ACHN (cell line): Measurements from ENCODE around the gene EI24.
"Not testable (repeated sequence)": the region's sequence is repeated elsewhere in the genome, so short reads cannot be mapped to it uniquely, and the experiment has no call there.

Source experiments
- DNase-seq: peaks from one replicate; pipeline ENCODE4 v3.0.0-alpha.2; 2015
- in situ Hi-C: cut with HindIII; loops from 2 replicates; pipeline ENCODE4 v1.10.0; 2017; ENCODE audit warnings: low sequenced_read_pairs, low pct_ligation_motif_present, low pct_unique_long_range_greater_than_20kb

EI24 gene

DNA sequence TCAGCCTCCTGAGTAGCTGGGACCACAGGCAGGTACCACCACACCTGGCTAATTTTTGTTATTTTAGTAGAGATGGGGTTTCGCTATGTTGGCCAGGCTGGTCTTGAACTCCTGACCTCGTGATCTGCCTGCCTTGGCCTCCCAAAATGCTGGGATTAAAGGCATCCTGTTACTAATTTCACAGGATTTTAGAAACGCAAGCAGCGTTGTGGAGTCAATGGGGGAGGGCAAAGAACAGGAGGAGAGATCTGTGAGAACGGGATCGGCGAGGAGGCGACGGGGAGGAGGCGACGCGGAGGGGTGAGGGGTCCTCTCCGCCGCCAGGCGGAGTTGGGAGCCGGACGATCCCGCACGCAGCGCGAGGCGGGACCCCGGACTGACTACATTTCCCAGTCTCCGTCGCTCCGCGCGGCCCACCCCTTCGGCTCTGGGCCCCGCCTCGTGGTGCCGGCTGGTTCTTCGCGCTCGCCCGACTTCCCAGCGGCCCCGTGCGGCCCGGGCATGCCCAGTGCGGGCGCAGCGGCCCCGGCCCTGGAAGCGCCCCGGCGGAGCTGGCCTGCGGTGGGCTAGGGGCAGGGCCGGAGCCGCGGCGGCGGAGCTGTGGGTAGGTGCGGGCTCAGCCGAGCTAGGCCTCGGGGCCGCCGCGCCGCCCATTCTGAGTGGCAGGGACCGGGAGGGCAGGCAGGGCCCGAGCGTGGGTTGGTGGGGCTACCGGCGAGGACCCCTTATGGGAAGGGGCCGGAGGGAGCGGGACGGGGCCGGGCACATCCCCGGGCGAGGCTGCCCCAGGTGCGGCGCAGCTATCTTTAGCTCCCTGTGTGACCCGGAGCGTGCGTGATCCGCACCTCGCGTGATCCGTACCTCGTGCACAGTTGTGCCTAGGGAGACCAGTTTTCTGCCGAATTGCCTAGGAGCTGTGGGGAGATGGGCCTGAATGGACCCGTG, at the start of gene EI24:
TSS of gene EI24 (plus strand) at position 508 of the 945 bp plus-strand sequence. CDS start 3,051 bp downstream, outside the sequence.
- in situ Hi-C loops, result no loop called here
- peak; percentile 90 for DNase-seq

DNA sequence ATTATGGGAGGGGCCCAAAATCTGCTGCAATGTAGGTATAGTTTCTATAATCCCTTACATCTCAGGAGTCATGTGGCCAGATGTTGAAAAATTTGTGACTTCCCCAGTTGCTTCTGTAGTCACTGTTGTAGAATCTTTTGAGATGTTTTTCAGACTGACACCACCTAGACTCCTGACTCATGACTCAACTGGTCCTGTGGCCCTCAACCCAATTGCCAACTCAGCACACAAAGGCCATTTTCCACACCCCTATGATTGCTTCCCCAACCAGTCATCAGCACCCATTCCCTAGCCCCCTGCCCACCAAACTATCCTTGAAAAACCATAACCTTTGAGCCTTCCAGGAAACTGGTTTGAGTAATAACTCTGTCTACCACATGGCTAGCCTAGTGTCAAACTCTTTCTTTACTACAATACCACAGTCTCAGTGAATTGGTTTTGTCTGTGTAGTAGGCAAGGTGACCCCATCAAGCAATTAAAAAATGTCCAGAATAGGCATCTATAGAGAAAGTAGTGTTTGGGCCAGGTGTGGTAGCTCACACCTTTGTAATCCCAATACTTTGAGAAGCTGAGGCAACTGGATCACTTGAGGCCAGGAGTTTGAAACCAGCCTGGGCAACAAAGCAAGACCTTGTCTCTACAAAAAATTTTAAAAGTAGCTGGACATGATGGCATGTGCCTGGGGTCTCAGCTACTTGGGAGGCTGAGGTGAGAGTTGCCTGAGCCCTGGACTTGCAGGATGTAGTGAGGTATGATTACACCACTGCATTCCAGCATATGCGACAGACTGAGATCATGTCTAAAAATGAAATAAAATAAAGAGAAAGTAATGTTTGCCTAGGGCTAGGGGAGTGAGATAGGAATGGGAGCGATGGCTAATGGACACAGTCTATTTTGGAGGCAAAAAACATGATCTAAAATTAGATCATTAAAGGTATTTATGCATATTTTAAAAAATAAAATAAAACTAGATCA, 49.1 kb upstream of the EI24 start:
- in situ Hi-C loops, result no loop called here
- DNase-seq, result no peak

DNA sequence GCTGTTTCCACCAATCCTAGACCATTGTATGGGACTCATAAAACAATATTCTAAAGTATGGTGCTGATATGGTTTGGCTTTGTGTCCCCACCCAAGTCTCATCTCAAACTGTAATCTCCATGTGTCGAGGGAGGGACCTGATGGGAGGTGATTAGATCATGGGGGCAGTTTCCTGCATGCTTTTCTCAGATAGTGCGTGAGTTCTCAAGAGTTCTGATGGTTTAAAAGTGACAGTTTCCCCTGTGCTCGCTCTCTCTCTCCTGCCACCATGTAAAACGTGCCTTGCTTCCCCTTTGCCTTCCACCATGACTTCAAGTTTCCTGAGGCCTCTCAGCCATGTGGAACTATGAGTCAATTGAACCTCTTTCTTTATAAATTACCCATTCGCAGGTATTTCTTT, 44.0 kb upstream of the EI24 start:
- DNase-seq, result no peak
- in situ Hi-C loops, result no loop called here

DNA sequence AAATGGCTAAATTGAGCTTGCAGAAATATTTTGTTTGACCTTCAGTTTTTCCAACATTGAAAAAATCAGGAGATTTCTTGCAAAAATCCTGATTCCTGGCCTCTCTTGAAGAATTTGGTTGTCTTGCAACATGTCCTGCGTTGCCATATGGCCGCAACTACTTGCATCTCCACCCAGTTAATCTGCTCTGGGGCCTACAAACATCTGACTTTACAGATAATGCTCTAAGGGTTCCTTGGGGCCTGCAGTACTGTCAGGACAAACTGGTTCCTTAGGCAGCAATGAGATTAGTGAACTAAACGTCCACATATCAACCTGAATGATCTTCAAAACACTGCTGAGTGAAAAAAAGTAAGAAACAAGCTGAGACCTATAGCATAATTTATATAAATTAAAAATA, 36.6 kb upstream of the EI24 start:
- DNase-seq, result no peak
- in situ Hi-C loops, result no loop called here

DNA sequence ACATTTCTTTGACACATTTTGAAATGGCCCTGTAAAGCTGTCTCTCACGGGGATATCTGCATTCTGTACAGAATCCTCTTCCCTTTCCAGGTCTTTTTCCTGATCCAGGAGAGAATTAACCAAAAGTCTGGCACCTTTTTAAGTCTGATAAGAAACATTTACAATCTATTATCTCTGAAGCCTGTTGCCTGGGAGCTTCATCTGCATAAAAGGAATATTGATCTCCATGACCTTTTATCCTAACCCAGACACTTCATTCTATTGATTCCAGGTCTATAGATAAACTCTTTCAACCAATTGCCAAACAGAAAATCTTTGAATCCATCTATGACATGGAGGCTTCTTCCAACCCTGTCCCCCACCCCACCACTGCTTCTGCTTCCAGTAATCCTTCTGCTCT, 33.7 kb upstream of the EI24 start:
- DNase-seq, result no peak

DNA sequence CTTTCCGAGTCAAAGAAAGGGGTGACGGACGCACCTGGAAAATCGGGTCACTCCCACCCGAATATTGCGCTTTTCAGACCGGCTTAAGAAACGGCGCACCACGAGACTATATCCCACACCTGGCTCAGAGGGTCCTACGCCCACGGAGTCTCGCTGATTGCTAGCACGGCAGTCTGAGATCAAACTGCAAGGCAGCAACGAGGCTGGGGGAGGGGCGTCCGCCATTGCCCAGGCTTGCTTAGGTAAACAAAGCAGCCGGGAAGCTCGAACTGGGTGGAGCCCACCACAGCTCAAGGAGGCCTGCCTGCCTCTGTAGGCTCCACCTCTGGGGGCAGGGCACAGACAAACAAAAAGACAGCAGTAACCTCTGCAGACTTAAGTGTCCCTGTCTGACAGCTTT, 32.4 kb upstream of the EI24 start:
- DNase-seq, in situ Hi-C loops: not testable (repeated sequence)

More for the DNA sequence above, 33.7 kb upstream of the EI24 start:
- in situ Hi-C loops, result no loop called here

DNA sequence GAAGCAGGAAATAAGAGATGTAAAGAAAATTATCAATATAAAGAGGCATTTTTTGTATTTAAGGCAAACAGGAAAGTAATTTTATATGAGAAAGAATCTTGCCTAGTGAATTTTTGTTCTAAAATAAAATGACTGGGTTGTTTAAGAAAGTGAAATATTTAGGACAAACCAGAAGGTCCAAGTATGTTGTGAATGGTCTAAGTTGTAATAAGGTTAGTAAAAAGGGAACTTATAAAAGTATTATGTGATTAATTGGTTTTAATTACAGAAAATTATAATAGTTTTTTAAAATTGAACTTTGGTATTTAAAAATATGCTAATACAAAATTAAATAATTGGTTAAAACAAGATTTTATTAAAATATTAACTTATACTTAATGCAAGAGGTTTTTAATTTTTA, 26.6 kb upstream of the EI24 start:
- DNase-seq, result no peak
- in situ Hi-C loops, result no loop called here

DNA sequence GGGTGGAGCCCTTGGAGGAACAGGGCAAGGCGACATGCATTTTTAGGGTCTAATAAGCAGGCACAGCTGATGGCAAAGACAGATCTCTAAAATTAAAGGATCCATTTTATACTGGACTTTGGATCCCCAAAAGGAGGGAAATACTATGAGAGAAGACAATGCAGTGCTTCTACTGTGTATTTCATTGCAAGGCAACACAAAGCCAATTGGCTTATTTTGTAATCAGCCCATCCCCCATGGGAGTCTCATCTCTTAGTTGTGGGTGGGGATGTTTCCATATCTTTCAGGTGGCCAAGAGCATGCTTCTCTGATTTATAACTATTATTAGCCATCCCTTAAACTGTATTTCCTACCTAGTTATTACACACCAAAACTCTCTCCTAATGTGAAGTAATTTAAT, 18.5 kb upstream of the EI24 start:
- DNase-seq, result no peak
- in situ Hi-C loops, result no loop called here

DNA sequence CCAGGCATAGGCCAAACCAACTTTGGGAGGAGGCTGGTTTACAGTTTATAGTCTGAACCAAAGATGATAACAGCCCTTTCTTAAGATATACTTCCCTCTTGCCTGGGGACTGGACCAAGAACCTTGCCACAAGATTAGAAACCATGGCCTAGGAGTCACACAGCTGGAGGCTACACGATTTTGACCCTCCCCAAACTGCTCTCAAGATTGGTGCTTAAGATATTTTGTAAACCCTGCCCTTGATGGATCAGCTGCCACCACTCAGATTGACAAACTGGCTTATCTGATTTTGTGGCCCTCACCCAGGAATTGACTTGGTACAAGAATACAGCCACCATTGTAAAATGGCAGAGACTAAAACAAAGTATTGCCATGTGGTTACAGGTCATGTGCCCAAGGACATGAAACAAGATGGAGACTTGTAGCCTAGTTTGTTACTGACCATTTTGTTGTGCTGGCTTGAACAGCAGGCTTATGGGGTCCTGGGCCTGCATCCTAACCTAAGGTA, 17.4 kb upstream of the EI24 start:
- in situ Hi-C loops, result no loop called here
- DNase-seq, result no peak

DNA sequence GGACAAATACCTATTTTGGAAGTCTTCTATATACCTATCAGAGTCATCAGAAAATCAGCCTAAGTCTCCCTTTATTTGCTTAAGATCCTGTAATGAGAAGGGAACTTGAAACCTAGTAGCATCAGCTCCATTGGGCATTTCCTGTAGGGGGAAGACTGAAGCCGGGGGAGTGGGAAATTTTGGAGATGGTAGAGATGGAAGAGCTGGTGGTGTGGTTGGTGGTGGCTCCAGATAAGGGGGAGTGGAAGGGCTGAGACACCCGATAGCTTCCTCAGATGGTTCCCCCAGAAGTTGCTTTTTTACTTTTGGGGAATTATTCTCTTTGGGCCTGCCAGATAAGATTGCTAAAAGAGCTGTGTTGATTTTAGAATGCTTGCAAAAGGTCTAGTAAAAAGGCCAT, 16.4 kb upstream of the EI24 start:
- in situ Hi-C loops, result no loop called here
- no peak for DNase-seq

DNA sequence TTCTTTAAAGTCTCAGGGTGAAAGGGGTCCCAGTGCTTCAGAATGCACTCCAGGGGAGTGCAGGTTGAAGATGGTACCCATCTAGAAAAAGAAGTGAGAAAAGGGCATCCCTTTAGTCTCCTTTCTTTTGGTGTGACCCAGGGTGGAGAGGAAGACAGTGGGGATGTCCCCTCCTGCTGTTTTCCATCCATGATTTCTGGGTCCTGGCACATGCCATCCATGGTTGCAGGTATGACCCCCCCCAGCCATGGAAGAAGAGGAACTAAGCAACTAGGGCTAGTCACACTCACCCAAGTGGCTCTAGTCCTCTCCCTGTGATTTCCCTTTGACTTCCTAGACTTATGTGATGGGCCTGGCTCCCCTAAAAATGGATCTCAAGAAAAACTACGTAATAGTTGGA, 15.9 kb upstream of the EI24 start:
- DNase-seq, result no peak
- in situ Hi-C loops, result no loop called here

DNA sequence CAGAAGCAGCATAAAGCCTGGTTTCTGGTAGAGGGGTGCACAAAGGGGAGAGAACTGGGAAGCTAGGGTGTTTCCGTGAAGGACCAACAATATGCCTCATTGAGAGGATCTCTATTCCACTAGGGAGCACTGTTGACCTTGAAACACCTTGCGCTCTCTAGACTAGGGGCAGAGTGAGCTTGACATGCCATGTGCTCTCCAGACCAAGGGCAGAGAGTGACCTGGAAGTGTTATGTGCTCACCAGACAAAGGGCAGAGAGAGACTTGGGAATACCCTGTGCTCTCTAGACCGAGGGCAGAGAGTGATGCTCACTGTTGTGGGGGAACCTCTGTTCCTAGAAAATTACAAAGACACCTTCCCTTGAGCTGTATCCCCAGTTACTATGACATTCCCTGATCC, 15.2 kb upstream of the EI24 start:
- in situ Hi-C loops, result no loop called here
- DNase-seq, result no peak

DNA sequence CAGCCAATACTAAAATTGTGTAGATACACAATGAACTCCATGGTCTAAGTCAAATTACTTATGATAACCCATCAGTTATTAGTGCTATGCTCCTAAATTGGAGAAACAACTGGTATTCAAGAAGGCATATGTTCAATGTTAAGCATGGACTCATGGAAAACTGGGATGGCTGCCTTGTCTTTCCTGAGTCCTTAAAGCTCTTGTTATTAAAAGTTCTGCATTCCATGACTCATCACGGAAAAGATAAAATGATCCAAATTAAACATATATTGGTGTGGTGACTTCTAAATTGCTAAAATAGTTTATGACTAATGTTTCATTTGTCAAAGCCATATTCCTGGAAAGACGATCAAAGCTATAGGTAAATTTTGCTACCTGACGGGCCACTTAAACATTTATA, 9.4 kb upstream of the EI24 start:
- in situ Hi-C loops, result no loop called here
- no peak for DNase-seq

DNA sequence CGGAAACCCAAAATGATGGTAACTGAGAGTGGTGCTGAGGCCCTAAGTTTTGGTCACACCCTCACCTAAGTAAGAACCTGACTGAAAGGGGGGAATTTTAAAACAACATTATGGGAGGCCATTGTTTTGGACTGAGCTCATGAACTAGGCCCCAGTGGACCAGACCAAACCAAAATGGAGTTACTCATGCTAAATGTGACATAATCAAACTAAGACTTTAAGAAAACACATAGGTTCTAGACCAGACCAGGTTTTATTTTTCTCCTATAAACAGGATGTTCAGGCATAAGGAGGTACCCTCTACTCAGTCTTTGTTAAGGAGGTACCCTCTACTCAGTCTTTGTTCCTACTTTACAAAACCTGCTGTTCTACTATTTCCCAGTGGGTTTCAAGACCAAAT, 7.4 kb upstream of the EI24 start:
- in situ Hi-C loops, result no loop called here
- DNase-seq, result no peak

DNA sequence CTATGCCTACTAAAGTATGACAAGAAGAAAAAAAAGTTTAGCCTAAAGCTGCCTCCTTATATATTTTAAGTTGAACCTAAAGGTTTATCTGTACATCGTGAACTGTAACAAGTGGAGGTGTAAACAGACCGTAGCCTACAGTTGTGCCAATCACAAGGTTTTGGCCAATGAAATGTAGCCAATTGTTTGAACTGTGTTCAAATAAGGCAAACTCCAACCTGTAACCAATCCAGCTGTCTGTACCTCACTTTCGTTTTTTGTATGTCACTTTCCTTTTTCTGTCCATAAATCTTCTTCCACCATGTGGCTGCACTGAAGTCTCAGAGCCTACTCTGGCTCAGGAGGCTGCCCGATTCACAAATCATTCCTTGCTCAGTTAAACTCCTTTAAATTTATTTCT, 6.8 kb upstream of the EI24 start:
- DNase-seq, result no peak
- in situ Hi-C loops, result no loop called here

DNA sequence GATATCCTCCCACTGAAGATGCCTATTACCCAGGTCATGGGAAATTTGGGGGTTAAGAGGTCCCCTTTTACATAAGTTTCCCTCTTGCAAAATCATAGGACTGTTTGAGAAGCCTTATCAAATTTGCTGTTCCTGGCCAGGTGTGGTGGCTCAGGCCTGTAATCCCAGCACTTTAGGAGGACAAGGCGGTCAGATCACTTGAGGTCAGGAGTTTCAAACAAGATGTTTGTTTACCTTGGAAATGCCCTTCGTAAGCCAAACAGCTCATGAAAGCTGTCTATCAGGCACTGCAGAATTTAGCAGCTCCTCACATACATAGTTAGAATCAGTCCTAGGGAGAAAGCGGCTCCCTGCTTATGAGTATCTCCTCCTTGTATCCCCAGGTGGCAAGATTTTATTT, 4.9 kb upstream of the EI24 start:
- no peak for DNase-seq
- in situ Hi-C loops, result no loop called here

DNA sequence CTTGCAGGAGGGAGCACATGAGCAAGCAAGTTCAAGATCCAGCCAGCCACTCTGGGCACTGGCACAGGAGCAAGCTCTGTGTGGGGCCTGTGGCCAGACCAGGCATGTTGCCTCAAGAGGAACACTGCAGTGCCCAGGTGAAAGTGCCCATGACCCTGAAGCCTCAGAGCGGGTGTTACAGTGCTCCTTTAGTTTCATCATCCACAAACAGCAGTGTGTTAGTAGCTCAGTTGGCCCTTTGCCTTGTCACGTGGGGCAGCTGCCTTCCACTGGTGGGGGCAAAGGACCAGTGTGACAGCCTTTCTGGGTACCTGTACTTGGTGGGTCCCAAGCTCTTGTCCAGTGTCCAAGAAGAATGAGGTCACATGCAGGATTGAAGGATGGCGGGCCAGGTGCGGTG, 3.0 kb upstream of the EI24 start:
- in situ Hi-C loops, result no loop called here
- no peak for DNase-seq

DNA sequence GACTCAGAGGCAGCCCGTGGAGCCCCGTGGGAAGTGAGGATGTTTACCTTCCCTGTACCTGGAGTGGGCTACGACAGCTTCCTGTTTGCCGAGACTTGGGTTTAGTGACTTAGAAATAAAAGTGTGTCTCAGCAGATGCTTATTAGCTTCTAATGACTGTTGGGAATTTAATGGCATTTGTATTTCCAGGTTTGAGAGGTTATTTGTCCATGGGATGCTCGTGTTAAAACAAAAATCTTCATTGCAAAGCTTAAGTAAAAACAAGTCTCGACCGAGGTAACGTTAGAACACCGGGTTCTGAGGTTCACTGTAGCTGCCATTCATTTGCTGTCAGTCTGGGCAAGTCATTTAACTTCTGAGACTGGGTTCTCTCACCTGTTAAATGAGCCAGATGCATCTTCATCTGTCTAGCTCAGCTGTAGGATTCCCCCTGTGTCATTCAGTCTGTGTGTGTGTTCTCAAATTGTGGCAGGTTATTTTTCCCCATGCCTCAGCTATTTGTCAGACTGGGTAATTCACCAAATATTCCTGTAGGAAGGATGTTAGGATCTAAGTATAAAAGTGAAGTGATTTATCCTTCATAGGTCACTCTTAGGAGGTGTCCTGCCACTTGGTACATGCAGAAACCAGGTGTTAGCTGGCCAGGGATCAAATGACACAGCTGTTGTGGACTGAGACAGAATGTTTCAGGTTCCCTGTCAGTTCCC, 791 bp downstream of the EI24 start:
- in situ Hi-C loops, result no loop called here
- DNase-seq, result peak; percentile 2

DNA sequence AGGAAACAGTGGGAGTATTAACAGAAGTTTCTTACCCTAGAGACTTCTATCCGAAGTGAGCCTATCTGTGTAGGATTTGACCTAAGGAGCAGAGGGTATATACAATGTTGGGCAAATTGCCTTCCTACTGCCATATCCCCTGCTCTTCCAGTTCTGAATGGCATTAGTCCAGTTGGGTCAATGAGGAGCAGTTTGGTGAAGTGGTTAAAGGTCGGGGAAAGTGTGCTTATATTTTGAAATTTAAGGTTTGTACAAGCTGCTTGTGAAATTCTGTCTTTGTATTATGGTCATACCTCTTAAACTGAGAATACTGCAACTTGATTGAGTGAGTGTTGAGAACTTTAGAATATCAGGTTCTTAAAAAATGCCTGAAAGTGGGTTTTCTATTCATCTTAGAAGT, 1.7 kb downstream of the EI24 start:
- no peak for DNase-seq
- in situ Hi-C loops, result no loop called here
